ENCODE data around the gene FRMD4B. TPM values are rescaled to one million over a fixed set of nuclear protein-coding genes. Genes with fewer than 3 reads are reported as not detected.
A peak's percentile ranks its signal among the peaks of the same experiment; 100 is the strongest.

FRMD4B gene
- total RNA-seq: 10 to 100 TPM; 55.8 to 68.2 TPM

GRCh38 chr3:69385723-69386555, at the start of gene FRMD4B:
FRMD4B (minus strand) TSS chr3:69386088; CDS start chr3:69385989, 99 bp downstream.
- ATAC-seq: peak; percentile 70
- DNase-seq: peak; percentile 49
- Mint-ChIP-seq H3K27ac (no peak within 1 kb of the TSS), H3K36me3 (no peaks in the 10 kb centered on the region), H3K27me3 (peaks cover 81% of the 10 kb centered on the region), H3K9me3 (ENCODE audit: low read depth) (no peaks in the 10 kb centered on the region), H3K4me1 (peaks cover 11% of the 10 kb centered on the region), H3K4me3 (peak within 1 kb of the TSS; percentile 43)
- CTCF ChIA-PET: interaction anchor here (1.1 to 2.0 kb wide), 6 partner anchors 17 to 267 kb away, joined by 3 to 10 read pairs (median 5); no protein-coding TSS in a partner anchor

- Mint-ChIP-seq H3K9me3 (ENCODE audit: low read depth) (no peaks in the 10 kb centered on the region), H3K27me3 (peaks cover 18% of the 10 kb centered on the region), H3K27ac (no peak overlapping the region), H3K4me1 (peaks cover 11% of the 10 kb centered on the region), H3K4me3 (no peak overlapping the region), H3K36me3 (no peaks in the 10 kb centered on the region)
- ATAC-seq (peak; percentile 45), DNase-seq (no peak)
- CTCF ChIA-PET: no interaction called here
Observed at GRCh38 chr3:69433969-69434325, 48.1 kb upstream of the FRMD4B start.

- DNase-seq (peak; percentile 45), ATAC-seq (no peak)
- no peak overlapping the region for H3K4me3 Mint-ChIP-seq
- H3K27ac Mint-ChIP-seq: no peak overlapping the region
- peaks cover 11% of the 10 kb centered on the region for H3K4me1 Mint-ChIP-seq
- no peaks in the 10 kb centered on the region for H3K36me3 Mint-ChIP-seq
- peaks cover 17% of the 10 kb centered on the region for H3K27me3 Mint-ChIP-seq
- H3K9me3 Mint-ChIP-seq (ENCODE audit: low read depth): no peaks in the 10 kb centered on the region
- CTCF ChIA-PET: no interaction called here
Observed at GRCh38 chr3:69433121-69433968, 47.5 kb upstream of the FRMD4B start.

- Mint-ChIP-seq H3K36me3 (no peaks in the 10 kb centered on the region), H3K4me1 (peaks cover 9% of the 10 kb centered on the region), H3K27ac (no peak overlapping the region), H3K9me3 (ENCODE audit: low read depth) (no peaks in the 10 kb centered on the region), H3K27me3 (peaks cover 18% of the 10 kb centered on the region), H3K4me3 (no peak overlapping the region)
- DNase-seq: no peak
- no peak for ATAC-seq
- CTCF ChIA-PET: interaction anchor here (1.1 kb wide), 1 partner anchor 267 kb away, joined by 3 read pairs; no protein-coding TSS in a partner anchor
Observed at GRCh38 chr3:69428657-69429255, 42.9 kb upstream of the FRMD4B start.

- DNase-seq (no peak), ATAC-seq (no peak)
- no peaks in the 10 kb centered on the region for H3K9me3 Mint-ChIP-seq (ENCODE audit: low read depth)
- no peaks in the 10 kb centered on the region for H3K36me3 Mint-ChIP-seq
- H3K4me3 Mint-ChIP-seq: no peak overlapping the region
- peaks cover 11% of the 10 kb centered on the region for H3K27me3 Mint-ChIP-seq
- H3K4me1 Mint-ChIP-seq: no peaks in the 10 kb centered on the region
- H3K27ac Mint-ChIP-seq: no peak overlapping the region
- CTCF ChIA-PET: interaction anchor here (1.2 to 1.9 kb wide), 4 partner anchors 105 to 301 kb away, joined by 3 to 6 read pairs (median 3); no protein-coding TSS in a partner anchor
Observed at GRCh38 chr3:69426967-69427304, 41.0 kb upstream of the FRMD4B start.

- peaks cover 10% of the 10 kb centered on the region for H3K27me3 Mint-ChIP-seq
- no peak overlapping the region for H3K27ac Mint-ChIP-seq
- CTCF ChIA-PET: interaction anchor here (0.7 to 2.5 kb wide), 9 partner anchors 17 to 306 kb away, joined by 3 to 10 read pairs (median 3); no protein-coding TSS in a partner anchor
- DNase-seq (no peak), ATAC-seq (no peak)
- no peak overlapping the region for H3K4me3 Mint-ChIP-seq
- no peaks in the 10 kb centered on the region for H3K4me1 Mint-ChIP-seq
- H3K9me3 Mint-ChIP-seq (ENCODE audit: low read depth): no peaks in the 10 kb centered on the region
- H3K36me3 Mint-ChIP-seq: no peaks in the 10 kb centered on the region
Observed at GRCh38 chr3:69426291-69426966, 40.5 kb upstream of the FRMD4B start.

- no peaks in the 10 kb centered on the region for H3K36me3 Mint-ChIP-seq
- ATAC-seq (peak; percentile 58), DNase-seq (peak; percentile 46)
- CTCF ChIA-PET: interaction anchor here (0.6 to 2.5 kb wide), 8 partner anchors 10 to 305 kb away, joined by 3 to 10 read pairs (median 5); no protein-coding TSS in a partner anchor
- H3K4me1 Mint-ChIP-seq: no peaks in the 10 kb centered on the region
- no peak overlapping the region for H3K4me3 Mint-ChIP-seq
- H3K9me3 Mint-ChIP-seq (ENCODE audit: low read depth): no peaks in the 10 kb centered on the region
- no peak overlapping the region for H3K27ac Mint-ChIP-seq
- peaks cover 4% of the 10 kb centered on the region for H3K27me3 Mint-ChIP-seq
Observed at GRCh38 chr3:69425249-69425648, 39.4 kb upstream of the FRMD4B start.

GRCh38 chr3:69423463-69424155, 37.7 kb upstream of the FRMD4B start:
- Mint-ChIP-seq H3K4me1 (no peaks in the 10 kb centered on the region), H3K27ac (no peak overlapping the region), H3K4me3 (no peak overlapping the region), H3K27me3 (peaks cover 4% of the 10 kb centered on the region), H3K36me3 (no peaks in the 10 kb centered on the region), H3K9me3 (ENCODE audit: low read depth) (no peaks in the 10 kb centered on the region)
- no peak for ATAC-seq
- no peak for DNase-seq
- CTCF ChIA-PET: interaction anchor here (0.9 to 2.5 kb wide), 3 partner anchors 8 to 262 kb away, joined by 3 to 10 read pairs (median 7); no protein-coding TSS in a partner anchor

- no peak overlapping the region for H3K27ac Mint-ChIP-seq
- DNase-seq (no peak), ATAC-seq (no peak)
- H3K9me3 Mint-ChIP-seq (ENCODE audit: low read depth): no peaks in the 10 kb centered on the region
- no peak overlapping the region for H3K4me3 Mint-ChIP-seq
- H3K4me1 Mint-ChIP-seq: no peaks in the 10 kb centered on the region
- peaks cover 4% of the 10 kb centered on the region for H3K27me3 Mint-ChIP-seq
- H3K36me3 Mint-ChIP-seq: no peaks in the 10 kb centered on the region
- CTCF ChIA-PET: interaction anchor here (1.6 to 1.7 kb wide), 2 partner anchors 11 to 261 kb away, joined by 5 read pairs; no protein-coding TSS in a partner anchor
Observed at GRCh38 chr3:69422751-69423150, 36.9 kb upstream of the FRMD4B start.

GRCh38 chr3:69420781-69421520, 35.1 kb upstream of the FRMD4B start:
- Mint-ChIP-seq H3K27ac (no peak overlapping the region), H3K36me3 (no peaks in the 10 kb centered on the region), H3K27me3 (no peaks in the 10 kb centered on the region), H3K4me3 (no peak overlapping the region), H3K9me3 (ENCODE audit: low read depth) (no peaks in the 10 kb centered on the region), H3K4me1 (no peaks in the 10 kb centered on the region)
- DNase-seq: no peak
- CTCF ChIA-PET: interaction anchor here (1.7 kb wide), 1 partner anchor 10 kb away, joined by 5 read pairs; no protein-coding TSS in a partner anchor
- ATAC-seq: no peak

GRCh38 chr3:69419276-69419675, 33.4 kb upstream of the FRMD4B start:
- H3K27me3 Mint-ChIP-seq: no peaks in the 10 kb centered on the region
- no peak overlapping the region for H3K4me3 Mint-ChIP-seq
- CTCF ChIA-PET: no interaction called here
- no peak for ATAC-seq
- H3K27ac Mint-ChIP-seq: no peak overlapping the region
- no peaks in the 10 kb centered on the region for H3K36me3 Mint-ChIP-seq
- H3K4me1 Mint-ChIP-seq: no peaks in the 10 kb centered on the region
- no peak for DNase-seq
- no peaks in the 10 kb centered on the region for H3K9me3 Mint-ChIP-seq (ENCODE audit: low read depth)
